Measurements from ENCODE around the gene WNT7B.

Gene WNT7B

GRCh38 chr22:45915151-45915550 is 61.8 kb downstream of the WNT7B start:
- Histone ChIP-seq H3K9me3 (ENCODE audit: control insufficient read depth in 5 of 5, low read length in 5 of 5) (peaks cover 0 to 15% (median 11%) of the 10 kb centered on the region in 5 donors), H3K9ac (ENCODE audit: low read length in 5 of 5) (no peak overlapping the region), H3K36me3 (ENCODE audit: control insufficient read depth in 5 of 5, insufficient read depth in 5 of 5, low read length in 5 of 5) (no peaks in the 10 kb centered on the region), H3K4me1 (ENCODE audit: control insufficient read depth in 5 of 5, insufficient read depth in 5 of 5, low read length in 5 of 5) (peaks cover 0 to 10% (median 9%) of the 10 kb centered on the region in 5 donors), H3K27me3 (ENCODE audit: control insufficient read depth in 5 of 5, insufficient read depth in 4 of 5, low read length in 5 of 5) (peaks cover 32 to 39% (median 36%) of the 10 kb centered on the region in 5 donors), H3K4me3 (ENCODE audit: low read depth in 1 of 5, low read length in 5 of 5) (no peak overlapping the region), H3K27ac (ENCODE audit: low read depth, low read length) (no peak overlapping the region)

- peaks cover 0 to 10% (median 9%) of the 10 kb centered on the region in 5 donors for H3K4me1 ChIP-seq (ENCODE audit: control insufficient read depth in 5 of 5, insufficient read depth in 5 of 5, low read length in 5 of 5)
Observed at GRCh38 chr22:45914309-45914708, 62.7 kb downstream of the WNT7B start.

DNA sequence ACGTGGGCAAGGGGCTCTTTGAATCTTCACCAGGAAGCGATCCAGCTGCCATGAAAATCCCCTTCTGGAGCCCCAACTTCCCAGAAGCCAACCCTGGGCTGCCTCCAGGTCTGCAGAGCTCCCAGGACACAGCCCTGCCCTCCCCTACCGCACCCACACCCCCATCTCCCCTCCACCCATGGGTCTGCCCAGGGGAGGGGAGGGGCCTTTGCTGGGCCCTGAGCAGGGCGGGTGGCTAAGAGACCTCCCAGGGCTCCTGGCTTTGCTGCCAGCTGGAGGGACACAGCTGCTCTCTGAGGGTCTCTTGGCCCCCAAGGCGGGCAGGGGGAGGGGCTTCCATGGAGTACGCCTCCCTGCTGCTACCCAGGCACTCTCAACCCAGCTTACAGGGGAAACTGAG is 64.1 kb downstream of the WNT7B start:
- peaks cover 0 to 10% (median 9%) of the 10 kb centered on the region in 5 donors for H3K4me1 ChIP-seq (ENCODE audit: control insufficient read depth in 5 of 5, insufficient read depth in 5 of 5, low read length in 5 of 5)
- no peak overlapping the region for H3K4me3 ChIP-seq (ENCODE audit: low read depth in 1 of 5, low read length in 5 of 5)
- H3K27me3 ChIP-seq (ENCODE audit: control insufficient read depth in 5 of 5, insufficient read depth in 4 of 5, low read length in 5 of 5): peaks cover 15 to 27% (median 25%) of the 10 kb centered on the region in 5 donors
- H3K9me3 ChIP-seq (ENCODE audit: control insufficient read depth in 5 of 5, low read length in 5 of 5): peaks cover 0 to 15% (median 11%) of the 10 kb centered on the region in 5 donors
- H3K36me3 ChIP-seq (ENCODE audit: control insufficient read depth in 5 of 5, insufficient read depth in 5 of 5, low read length in 5 of 5): no peaks in the 10 kb centered on the region
- H3K9ac ChIP-seq (ENCODE audit: low read length in 5 of 5): no peak overlapping the region
- no peak overlapping the region for H3K27ac ChIP-seq (ENCODE audit: low read depth, low read length)

More at GRCh38 chr22:45914309-45914708, 62.7 kb downstream of the WNT7B start:
- no peak overlapping the region for H3K27ac ChIP-seq (ENCODE audit: low read depth, low read length)
- peaks cover 26 to 35% (median 31%) of the 10 kb centered on the region in 5 donors for H3K27me3 ChIP-seq (ENCODE audit: control insufficient read depth in 5 of 5, insufficient read depth in 4 of 5, low read length in 5 of 5)
- H3K36me3 ChIP-seq (ENCODE audit: control insufficient read depth in 5 of 5, insufficient read depth in 5 of 5, low read length in 5 of 5): no peaks in the 10 kb centered on the region
- no peak overlapping the region for H3K9ac ChIP-seq (ENCODE audit: low read length in 5 of 5)
- peak overlapping the region in 1 of 5 donors; percentile 2 for H3K4me3 ChIP-seq (ENCODE audit: low read depth in 1 of 5, low read length in 5 of 5)
- peaks cover 0 to 15% (median 11%) of the 10 kb centered on the region in 5 donors for H3K9me3 ChIP-seq (ENCODE audit: control insufficient read depth in 5 of 5, low read length in 5 of 5)

GRCh38 chr22:45911601-45912271 is 65.2 kb downstream of the WNT7B start:
- Histone ChIP-seq H3K4me3 (ENCODE audit: low read depth in 1 of 5, low read length in 5 of 5) (no peak overlapping the region), H3K9ac (ENCODE audit: low read length in 5 of 5) (no peak overlapping the region), H3K9me3 (ENCODE audit: control insufficient read depth in 5 of 5, low read length in 5 of 5) (peaks cover 0 to 15% (median 11%) of the 10 kb centered on the region in 5 donors), H3K27ac (ENCODE audit: low read depth, low read length) (no peak overlapping the region), H3K27me3 (ENCODE audit: control insufficient read depth in 5 of 5, insufficient read depth in 4 of 5, low read length in 5 of 5) (peaks cover 4 to 27% (median 25%) of the 10 kb centered on the region in 5 donors), H3K4me1 (ENCODE audit: control insufficient read depth in 5 of 5, insufficient read depth in 5 of 5, low read length in 5 of 5) (peaks cover 0 to 10% (median 9%) of the 10 kb centered on the region in 5 donors), H3K36me3 (ENCODE audit: control insufficient read depth in 5 of 5, insufficient read depth in 5 of 5, low read length in 5 of 5) (no peaks in the 10 kb centered on the region)

- H3K27me3 ChIP-seq (ENCODE audit: control insufficient read depth in 5 of 5, insufficient read depth in 4 of 5, low read length in 5 of 5): peaks cover 0 to 29% (median 26%) of the 10 kb centered on the region in 5 donors
Observed at GRCh38 chr22:45910928-45911467, 66.0 kb downstream of the WNT7B start.

DNA sequence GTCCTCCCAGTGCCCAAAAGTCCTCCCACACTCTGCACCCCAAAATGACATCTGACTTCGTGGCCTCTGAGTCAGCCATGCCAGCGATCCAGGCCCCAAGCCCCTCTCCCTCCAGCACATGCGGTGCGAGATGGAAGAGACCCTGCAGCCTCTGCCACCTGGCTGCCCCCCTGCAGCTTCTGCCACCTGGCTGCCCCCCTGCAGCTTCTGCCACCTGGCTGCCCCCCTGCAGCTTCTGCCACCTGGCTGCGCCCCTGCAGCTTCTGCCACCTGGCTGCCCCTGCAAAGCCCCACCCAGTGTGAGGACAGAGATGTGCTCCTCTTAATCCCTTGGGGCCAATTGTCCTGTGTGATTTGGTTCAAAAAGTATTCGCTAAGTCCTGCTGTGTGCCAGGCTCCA is 68.0 kb downstream of the WNT7B start:
- Histone ChIP-seq H3K9me3 (ENCODE audit: control insufficient read depth in 5 of 5, low read length in 5 of 5) (peaks cover 0 to 5% (median 3%) of the 10 kb centered on the region in 5 donors), H3K27me3 (ENCODE audit: control insufficient read depth in 5 of 5, insufficient read depth in 4 of 5, low read length in 5 of 5) (peaks cover 4 to 40% (median 37%) of the 10 kb centered on the region in 5 donors), H3K4me1 (ENCODE audit: control insufficient read depth in 5 of 5, insufficient read depth in 5 of 5, low read length in 5 of 5) (peaks cover 0 to 23% (median 17%) of the 10 kb centered on the region in 5 donors), H3K9ac (ENCODE audit: low read length in 5 of 5) (no peak overlapping the region), H3K4me3 (ENCODE audit: low read depth in 1 of 5, low read length in 5 of 5) (no peak overlapping the region), H3K36me3 (ENCODE audit: control insufficient read depth in 5 of 5, insufficient read depth in 5 of 5, low read length in 5 of 5) (no peaks in the 10 kb centered on the region), H3K27ac (ENCODE audit: low read depth, low read length) (no peak overlapping the region)

More at GRCh38 chr22:45910928-45911467, 66.0 kb downstream of the WNT7B start:
- no peak overlapping the region for H3K9ac ChIP-seq (ENCODE audit: low read length in 5 of 5)
- peaks cover 0 to 15% (median 11%) of the 10 kb centered on the region in 5 donors for H3K9me3 ChIP-seq (ENCODE audit: control insufficient read depth in 5 of 5, low read length in 5 of 5)
- peaks cover 0 to 16% (median 14%) of the 10 kb centered on the region in 5 donors for H3K4me1 ChIP-seq (ENCODE audit: control insufficient read depth in 5 of 5, insufficient read depth in 5 of 5, low read length in 5 of 5)
- H3K36me3 ChIP-seq (ENCODE audit: control insufficient read depth in 5 of 5, insufficient read depth in 5 of 5, low read length in 5 of 5): no peaks in the 10 kb centered on the region
- H3K4me3 ChIP-seq (ENCODE audit: low read depth in 1 of 5, low read length in 5 of 5): no peak overlapping the region
- no peak overlapping the region for H3K27ac ChIP-seq (ENCODE audit: low read depth, low read length)

DNA sequence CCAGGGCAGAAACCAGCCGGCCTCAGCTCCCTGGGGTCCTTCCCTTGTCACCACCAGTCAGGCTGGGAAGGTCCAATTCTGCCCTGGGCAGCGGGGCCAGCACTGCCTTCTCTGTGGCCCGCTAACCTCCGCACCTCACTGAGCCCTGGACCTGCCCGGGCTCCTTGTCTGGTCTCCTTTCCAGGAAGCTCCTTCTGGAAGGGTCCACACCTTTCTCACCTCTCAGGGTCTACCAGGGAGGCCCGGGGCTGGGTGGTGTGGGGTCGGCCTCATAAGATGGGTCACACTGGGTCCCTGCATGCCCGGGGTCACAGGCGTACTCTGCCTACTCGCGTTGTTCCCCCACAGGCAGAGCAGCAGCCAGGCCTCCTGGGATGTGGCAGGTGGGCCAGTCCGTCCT is 69.0 kb downstream of the WNT7B start:
- Histone ChIP-seq H3K36me3 (ENCODE audit: control insufficient read depth in 5 of 5, insufficient read depth in 5 of 5, low read length in 5 of 5) (no peaks in the 10 kb centered on the region), H3K9me3 (ENCODE audit: control insufficient read depth in 5 of 5, low read length in 5 of 5) (no peaks in the 10 kb centered on the region)

GRCh38 chr22:45907378-45907777 is 69.6 kb downstream of the WNT7B start:
- Histone ChIP-seq H3K27ac (ENCODE audit: low read depth, low read length) (no peak overlapping the region), H3K36me3 (ENCODE audit: control insufficient read depth in 5 of 5, insufficient read depth in 5 of 5, low read length in 5 of 5) (no peaks in the 10 kb centered on the region), H3K4me1 (ENCODE audit: control insufficient read depth in 5 of 5, insufficient read depth in 5 of 5, low read length in 5 of 5) (peaks cover 0 to 23% (median 17%) of the 10 kb centered on the region in 5 donors), H3K9ac (ENCODE audit: low read length in 5 of 5) (no peak overlapping the region), H3K27me3 (ENCODE audit: control insufficient read depth in 5 of 5, insufficient read depth in 4 of 5, low read length in 5 of 5) (peaks cover 14 to 47% (median 43%) of the 10 kb centered on the region in 5 donors), H3K9me3 (ENCODE audit: control insufficient read depth in 5 of 5, low read length in 5 of 5) (no peaks in the 10 kb centered on the region), H3K4me3 (ENCODE audit: low read depth in 1 of 5, low read length in 5 of 5) (no peak overlapping the region)

More for the DNA sequence above, 69.0 kb downstream of the WNT7B start:
- Histone ChIP-seq H3K4me1 (ENCODE audit: control insufficient read depth in 5 of 5, insufficient read depth in 5 of 5, low read length in 5 of 5) (peaks cover 0 to 23% (median 17%) of the 10 kb centered on the region in 5 donors), H3K27ac (ENCODE audit: low read depth, low read length) (no peak overlapping the region), H3K27me3 (ENCODE audit: control insufficient read depth in 5 of 5, insufficient read depth in 4 of 5, low read length in 5 of 5) (peaks cover 9 to 46% (median 39%) of the 10 kb centered on the region in 5 donors), H3K9ac (ENCODE audit: low read length in 5 of 5) (no peak overlapping the region), H3K4me3 (ENCODE audit: low read depth in 1 of 5, low read length in 5 of 5) (no peak overlapping the region)

DNA sequence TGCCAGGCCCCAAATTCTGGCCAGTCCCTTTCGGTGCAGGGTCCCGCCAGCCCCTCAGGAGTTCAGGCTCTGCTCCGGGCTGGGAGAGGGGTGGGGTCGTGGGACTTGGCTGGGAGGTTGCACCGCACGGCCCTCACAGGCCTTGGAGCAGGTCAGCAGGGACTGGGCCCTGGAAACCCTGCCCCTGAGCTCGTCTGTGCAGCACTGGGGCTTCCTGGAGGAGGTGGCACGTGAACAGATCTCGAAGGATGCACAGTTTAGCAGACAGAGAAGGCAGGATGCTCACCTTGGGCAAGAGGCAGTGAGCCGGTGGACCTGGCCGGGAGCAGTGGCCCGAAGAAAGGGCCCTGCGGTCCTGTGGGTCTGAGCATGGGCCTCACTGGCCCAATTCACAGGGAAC is 70.0 kb downstream of the WNT7B start:
- Histone ChIP-seq H3K27me3 (ENCODE audit: control insufficient read depth in 5 of 5, insufficient read depth in 4 of 5, low read length in 5 of 5) (peaks cover 14 to 48% (median 43%) of the 10 kb centered on the region in 5 donors), H3K36me3 (ENCODE audit: control insufficient read depth in 5 of 5, insufficient read depth in 5 of 5, low read length in 5 of 5) (no peaks in the 10 kb centered on the region), H3K4me3 (ENCODE audit: low read depth in 1 of 5, low read length in 5 of 5) (no peak overlapping the region), H3K4me1 (ENCODE audit: control insufficient read depth in 5 of 5, insufficient read depth in 5 of 5, low read length in 5 of 5) (peaks cover 0 to 19% (median 15%) of the 10 kb centered on the region in 5 donors), H3K9me3 (ENCODE audit: control insufficient read depth in 5 of 5, low read length in 5 of 5) (no peaks in the 10 kb centered on the region), H3K9ac (ENCODE audit: low read length in 5 of 5) (no peak overlapping the region), H3K27ac (ENCODE audit: low read depth, low read length) (no peak overlapping the region)
